ENCODE data around the gene PRRT2. TPM values are rescaled to one million over a fixed set of nuclear protein-coding genes. Genes with fewer than 3 reads are reported as not detected.
"Not testable (repeated sequence)": the region's sequence is repeated elsewhere in the genome, so short reads cannot be mapped to it uniquely, and the experiment has no call there.

The PRRT2 gene
- total and polyA plus RNA-seq, 10 donors: 0.15 to 2.1 (median 0.65) TPM; not detected in 2

- peaks cover 10 to 63% (median 31%) of the 10 kb centered on the region in 6 donors for H3K4me1 ChIP-seq
- no peaks in the 10 kb centered on the region for H3K9me3 ChIP-seq
- TF ChIP-seq CTCF (IDR thresholded peaks at IDR 0.05 in 8 of 11, conservative IDR thresholded peaks at IDR 0.05 in 3 of 11) (no peak), POLR2A (IDR thresholded peaks at IDR 0.05) (no peak), POLR2AphosphoS5 (IDR thresholded peaks at IDR 0.05) (no peak)
- intact Hi-C loops (cut with DNase I; ENCODE audit: low total_unique reads): no loop called here
- no peaks in the 10 kb centered on the region for H3K27me3 ChIP-seq (replicated peaks in 1 of 7)
- DNase-seq: no peak
- peak overlapping the region; percentile 60 to 96 (median 93) for H3K27ac ChIP-seq
- H3K36me3 ChIP-seq: peaks cover 0 to 5% (median 0%) of the 10 kb centered on the region in 6 donors
- H3K4me3 ChIP-seq: peak overlapping the region; percentile 75 to 99 (median 97)
- 2 to 4% (median 2%) methylated on average over 25 to 31 of the region's 31 CpGs for WGBS, 5 donors
Observed at GRCh38 chr16:29790949-29791844, 20.8 kb upstream of the PRRT2 start.

- peaks cover 10 to 63% (median 31%) of the 10 kb centered on the region in 6 donors for H3K4me1 ChIP-seq
- TF ChIP-seq CTCF (IDR thresholded peaks at IDR 0.05 in 8 of 11, conservative IDR thresholded peaks at IDR 0.05 in 3 of 11): no peak
- H3K27me3 ChIP-seq (replicated peaks in 1 of 7): no peaks in the 10 kb centered on the region
- peak overlapping the region in 4 of 8 donors; percentile 91 to 96 (median 94) for H3K27ac ChIP-seq
- no peaks in the 10 kb centered on the region for H3K9me3 ChIP-seq
- peaks cover 0 to 14% (median 6%) of the 10 kb centered on the region in 6 donors for H3K36me3 ChIP-seq
- no peak for DNase-seq
- WGBS, 5 donors: 71 to 78% (median 74%) methylated on average over 9 of the region's 9 CpGs
- intact Hi-C loops (cut with DNase I; ENCODE audit: low total_unique reads): no loop called here
- H3K4me3 ChIP-seq: peak overlapping the region in 7 of 8 donors; percentile 75 to 99 (median 97)
Observed at GRCh38 chr16:29791845-29792807, 19.9 kb upstream of the PRRT2 start.

- DNase-seq; H3K9me3 ChIP-seq; intact Hi-C loops (cut with DNase I; ENCODE audit: low total_unique reads); H3K27me3 ChIP-seq (replicated peaks in 1 of 7); H3K4me3 ChIP-seq; H3K27ac ChIP-seq: not testable (repeated sequence)
- 88 to 95% (median 93%) methylated on average over 18 of the region's 18 CpGs for WGBS, 5 donors
- peaks cover 10 to 63% (median 31%) of the 10 kb centered on the region in 6 donors for H3K4me1 ChIP-seq
- peaks cover 0 to 24% (median 15%) of the 10 kb centered on the region in 6 donors for H3K36me3 ChIP-seq
Observed at GRCh38 chr16:29793153-29793552, 18.8 kb upstream of the PRRT2 start.

- peaks cover 10 to 59% (median 31%) of the 10 kb centered on the region in 6 donors for H3K4me1 ChIP-seq
- peaks cover 0 to 35% (median 26%) of the 10 kb centered on the region in 6 donors for H3K36me3 ChIP-seq
- no peaks in the 10 kb centered on the region for H3K9me3 ChIP-seq
- no peak for TF ChIP-seq POLR2A (IDR thresholded peaks at IDR 0.05)
- no peak for TF ChIP-seq CTCF (IDR thresholded peaks at IDR 0.05 in 8 of 11, conservative IDR thresholded peaks at IDR 0.05 in 3 of 11)
- no peak for TF ChIP-seq POLR2AphosphoS5 (IDR thresholded peaks at IDR 0.05)
- H3K27me3 ChIP-seq (replicated peaks in 1 of 7): no peaks in the 10 kb centered on the region
- DNase-seq: no peak
- WGBS, 5 donors: 88 to 99% (median 96%) methylated on average over 3 of the region's 3 CpGs
- H3K4me3 ChIP-seq: no peak overlapping the region
- peak overlapping the region in 1 of 8 donors; percentile 3 for H3K27ac ChIP-seq
- intact Hi-C loops (cut with DNase I; ENCODE audit: low total_unique reads): no loop called here
Observed at GRCh38 chr16:29794231-29794710, 17.7 kb upstream of the PRRT2 start.

Data from spleen (tissue), 11 donors.